AG09309 (cell line): Measurements from ENCODE around the gene FUCA2.

Source experiments
- DNase-seq: peaks from one replicate; pipeline ENCODE4 v3.0.0-alpha.2; 2010; ENCODE audit warnings: low read depth
- H3K4me3 ChIP-seq: 2 replicates; pipeline ENCODE4 v1.5.1; 2011; ENCODE audit warnings: mild to moderate bottlenecking, low read depth, low read length, moderate library complexity; ENCODE audit not compliant: control insufficient read depth
- TF ChIP-seq, protein P1 (sequence below): IDR thresholded peaks from 2 replicates; pipeline ENCODE4 v1.5.1; 2011; ENCODE audit warnings: mild to moderate bottlenecking, low read depth, low read length, inconsistent platforms; ENCODE audit not compliant: insufficient read depth, control insufficient read depth; ENCODE audit errors: missing control alignments

The FUCA2 gene

DNA sequence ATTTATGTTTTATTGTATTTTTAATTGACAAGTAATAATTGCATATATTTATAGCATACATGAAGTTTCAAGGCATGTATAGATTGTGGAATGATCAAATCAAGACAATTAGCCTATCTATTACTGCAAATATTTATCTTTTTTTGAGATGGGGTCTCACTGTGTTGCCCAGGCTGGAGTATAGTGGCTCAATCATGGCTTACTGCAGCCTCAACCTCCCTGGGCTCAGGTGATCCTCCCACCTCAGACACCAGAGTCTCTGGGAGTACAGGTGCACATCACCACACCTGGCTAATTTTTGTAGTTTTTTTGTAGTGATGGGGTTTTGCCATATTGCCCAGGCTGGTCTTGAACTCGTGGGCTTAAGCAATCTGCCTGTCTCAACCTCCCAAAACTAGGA, 16.2 kb upstream of the FUCA2 start:
- H3K4me3 ChIP-seq = no peak overlapping the region
- TF ChIP-seq, protein P1, sequence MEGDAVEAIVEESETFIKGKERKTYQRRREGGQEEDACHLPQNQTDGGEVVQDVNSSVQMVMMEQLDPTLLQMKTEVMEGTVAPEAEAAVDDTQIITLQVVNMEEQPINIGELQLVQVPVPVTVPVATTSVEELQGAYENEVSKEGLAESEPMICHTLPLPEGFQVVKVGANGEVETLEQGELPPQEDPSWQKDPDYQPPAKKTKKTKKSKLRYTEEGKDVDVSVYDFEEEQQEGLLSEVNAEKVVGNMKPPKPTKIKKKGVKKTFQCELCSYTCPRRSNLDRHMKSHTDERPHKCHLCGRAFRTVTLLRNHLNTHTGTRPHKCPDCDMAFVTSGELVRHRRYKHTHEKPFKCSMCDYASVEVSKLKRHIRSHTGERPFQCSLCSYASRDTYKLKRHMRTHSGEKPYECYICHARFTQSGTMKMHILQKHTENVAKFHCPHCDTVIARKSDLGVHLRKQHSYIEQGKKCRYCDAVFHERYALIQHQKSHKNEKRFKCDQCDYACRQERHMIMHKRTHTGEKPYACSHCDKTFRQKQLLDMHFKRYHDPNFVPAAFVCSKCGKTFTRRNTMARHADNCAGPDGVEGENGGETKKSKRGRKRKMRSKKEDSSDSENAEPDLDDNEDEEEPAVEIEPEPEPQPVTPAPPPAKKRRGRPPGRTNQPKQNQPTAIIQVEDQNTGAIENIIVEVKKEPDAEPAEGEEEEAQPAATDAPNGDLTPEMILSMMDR = no peak
- no peak for DNase-seq

DNA sequence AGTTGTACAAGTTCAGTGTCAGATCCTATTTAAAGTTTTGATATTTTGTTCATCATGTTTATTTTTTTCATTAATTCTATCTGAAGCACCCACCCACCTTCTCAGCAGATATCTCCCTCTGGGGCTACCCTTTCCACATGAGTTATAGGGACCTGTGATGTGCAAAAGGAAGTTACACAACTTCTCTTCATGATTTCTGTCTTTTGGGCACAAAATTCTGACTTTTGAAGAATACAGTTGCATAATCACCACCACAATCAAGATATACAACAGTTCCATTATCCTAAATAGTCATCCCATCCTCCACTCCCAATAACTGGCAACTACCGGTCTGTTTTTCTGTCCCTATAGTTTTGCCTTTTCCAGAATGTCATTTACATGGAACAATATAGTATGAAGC, 13.8 kb upstream of the FUCA2 start:
- TF ChIP-seq, protein P1 = no peak
- H3K4me3 ChIP-seq = no peak overlapping the region
- no peak for DNase-seq

DNA sequence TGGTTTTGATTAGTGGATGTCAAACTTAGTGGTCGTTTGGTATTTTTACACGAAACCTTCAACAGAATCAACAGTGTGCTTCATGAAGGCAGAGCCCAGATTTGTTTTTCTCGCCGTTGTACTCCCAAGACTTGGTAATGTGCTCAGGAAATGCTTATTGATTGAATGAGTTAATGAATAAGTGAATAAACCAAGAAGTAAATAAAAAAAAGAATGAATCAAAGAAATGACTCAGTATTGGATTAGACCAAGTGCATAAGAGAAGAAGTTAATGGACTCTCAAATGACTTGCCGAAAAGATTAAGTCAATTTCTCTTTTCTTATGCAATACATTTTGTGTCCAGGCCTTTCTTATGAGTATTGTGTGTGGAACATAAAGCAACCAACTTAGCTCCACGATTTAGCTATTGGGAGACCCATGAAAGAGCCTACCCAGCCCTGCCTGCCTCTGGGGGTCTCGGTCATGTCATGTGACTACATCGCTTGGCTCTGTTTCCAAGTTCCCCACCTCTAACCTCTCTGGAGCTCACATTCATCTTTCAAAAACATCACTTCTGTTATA, 10.6 kb upstream of the FUCA2 start:
- TF ChIP-seq, protein P1 = no peak
- DNase-seq = no peak
- no peak overlapping the region for H3K4me3 ChIP-seq

DNA sequence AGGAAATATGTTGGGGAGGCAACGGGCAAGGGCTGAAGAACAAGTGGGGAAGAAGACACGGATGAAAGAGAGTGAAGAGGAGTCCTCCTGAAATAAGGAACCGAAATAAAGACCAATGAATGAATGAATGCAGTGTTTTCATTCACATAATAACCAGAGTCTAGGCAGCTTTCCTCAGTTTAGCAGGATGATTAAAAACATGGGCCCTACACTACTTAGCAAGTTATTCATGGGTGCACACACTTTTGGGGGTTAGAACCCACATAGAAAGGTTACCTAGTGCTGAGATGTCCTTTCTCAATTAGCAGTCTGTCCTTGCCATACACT, 5.9 kb upstream of the FUCA2 start:
- TF ChIP-seq, protein P1 = no peak
- no peak for DNase-seq
- H3K4me3 ChIP-seq = no peak overlapping the region

DNA sequence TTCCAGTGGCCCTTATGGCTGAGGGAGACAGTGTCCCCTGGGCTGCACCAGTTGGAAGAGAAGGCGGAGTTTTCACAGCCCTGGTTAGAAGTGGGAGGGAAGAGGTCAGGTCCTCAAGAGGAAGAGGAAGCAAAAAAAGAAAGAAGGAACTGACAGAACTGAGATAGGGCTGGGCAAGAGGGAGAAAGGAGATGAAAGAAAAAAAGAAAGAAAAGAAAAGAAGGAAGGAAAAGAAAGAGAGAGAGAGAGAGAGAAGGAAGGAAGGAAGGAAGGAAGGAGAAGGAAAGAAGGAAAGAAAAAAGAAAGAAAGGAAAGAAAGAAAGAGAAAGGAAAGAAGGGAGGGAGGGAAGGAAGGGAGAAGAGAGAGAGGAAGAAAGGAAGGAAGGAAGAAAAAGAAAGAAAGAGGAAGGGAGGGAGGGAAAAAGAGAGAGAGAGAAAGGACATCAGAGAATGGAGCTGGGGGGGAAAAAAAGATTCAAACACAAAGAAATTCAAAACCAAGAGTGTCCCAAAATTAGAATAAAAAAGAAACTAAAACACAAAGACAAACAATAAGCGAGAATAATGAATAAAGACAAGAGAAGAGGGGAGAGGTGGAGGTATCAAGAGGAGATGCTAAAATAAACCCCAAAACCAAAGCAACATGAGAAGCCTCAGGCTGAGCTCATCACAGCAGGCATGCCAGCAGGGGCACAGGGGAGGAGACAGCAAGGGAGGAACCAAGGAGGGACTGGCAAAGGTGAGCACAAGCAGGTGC, 5.3 kb upstream of the FUCA2 start:
- DNase-seq = no peak
- TF ChIP-seq, protein P1 = no peak

DNA sequence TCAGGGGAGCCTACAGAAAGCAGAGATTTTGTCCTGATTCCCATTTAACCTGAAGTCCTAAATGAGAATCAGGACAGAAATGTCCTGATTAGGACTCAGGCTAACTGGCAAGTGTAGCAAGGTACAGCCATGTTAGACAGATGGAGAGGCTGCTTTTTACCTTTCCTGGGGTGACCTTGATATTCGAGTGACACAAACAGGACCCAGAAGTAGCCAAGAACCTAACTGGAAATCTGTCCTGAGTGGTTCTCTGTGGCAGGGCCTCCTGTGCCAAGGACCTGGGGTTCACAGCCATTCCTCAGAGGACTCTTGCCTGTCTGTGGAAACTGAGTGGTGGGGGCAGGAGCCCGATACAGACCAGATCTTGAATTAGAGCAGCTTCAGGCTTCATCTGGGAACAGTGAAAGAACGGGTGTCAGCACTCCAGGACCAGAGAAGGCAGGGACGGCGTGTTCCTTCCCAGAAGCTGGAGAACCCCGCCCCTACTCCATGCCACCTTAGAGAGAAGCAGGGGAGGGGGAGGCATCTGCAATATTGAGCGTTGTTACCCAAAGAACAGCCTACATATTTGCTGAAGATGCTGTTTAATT, 4.3 kb upstream of the FUCA2 start:
- no peak overlapping the region for H3K4me3 ChIP-seq
- DNase-seq = no peak
- TF ChIP-seq, protein P1 = no peak

More for the DNA sequence above, 5.3 kb upstream of the FUCA2 start:
- no peak overlapping the region for H3K4me3 ChIP-seq
